Stimulated activated CD8-positive, alpha-beta memory T cell treated with anti-CD3 and anti-CD28 coated beads, Interleukin-12 subunit alpha, Interleukin-12 subunit beta, amount 100 ng/mL, for 24 hours (primary cell): ENCODE data around the gene ACSL6.

ENCODE experiments used
- DNase-seq: peaks from one replicate; pipeline ENCODE4 v3.0.0-alpha.2; 2020; ENCODE audit errors: extremely low read depth

ACSL6 gene

GRCh38 chr5:131999441-132000240, 11.8 kb downstream of the ACSL6 start:
- DNase-seq = no peak

- DNase-seq = no peak
Observed at GRCh38 chr5:131999041-131999440, 12.4 kb downstream of the ACSL6 start.

DNA sequence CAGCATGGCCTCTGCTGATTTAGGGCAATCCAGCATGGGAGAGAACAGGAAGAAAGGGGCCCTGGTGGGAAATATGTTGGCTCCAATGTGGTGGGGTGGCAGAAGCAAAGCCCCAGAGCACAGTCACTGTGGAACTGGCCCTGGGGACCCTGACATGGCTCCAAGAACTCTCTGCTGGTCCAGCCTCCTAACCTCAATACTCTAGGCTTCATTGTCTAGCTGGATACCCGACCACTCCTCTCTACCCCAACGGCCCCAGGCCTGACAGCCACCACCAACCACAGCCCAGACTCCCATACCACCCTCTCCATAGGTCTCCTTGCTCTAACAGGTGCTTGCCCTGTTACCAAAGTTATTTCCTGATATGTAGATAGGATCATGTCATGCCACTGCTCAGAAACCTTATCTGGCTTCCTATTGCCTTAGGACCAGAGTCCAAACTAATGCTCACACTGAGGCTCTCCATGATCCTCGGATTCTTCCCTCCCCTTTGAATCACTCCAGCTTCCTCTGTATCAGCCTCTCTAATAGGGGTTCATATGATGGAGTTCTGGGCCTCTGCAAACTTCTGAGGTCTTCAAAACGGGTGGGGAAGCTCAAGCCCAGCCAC, 12.9 kb downstream of the ACSL6 start:
- no peak for DNase-seq

DNA sequence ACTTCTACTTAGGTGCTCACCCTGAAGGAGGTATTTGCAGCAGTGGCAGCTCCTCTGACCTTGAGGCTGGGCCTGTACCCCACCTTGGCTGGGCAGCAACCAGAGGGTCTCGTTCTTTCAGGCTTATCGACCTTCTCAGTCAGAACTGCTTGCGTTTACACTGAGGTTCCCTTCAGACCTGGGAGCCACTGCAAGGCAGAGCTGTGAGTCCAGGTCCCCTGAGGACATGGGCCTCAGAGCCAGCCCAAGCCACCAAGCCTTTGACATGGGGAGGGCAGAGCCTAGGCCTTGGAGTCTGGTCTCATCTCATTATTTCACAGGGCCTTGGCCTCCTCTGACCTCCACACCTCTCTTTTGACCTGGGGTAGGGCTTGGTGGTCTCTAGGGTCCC, 13.7 kb downstream of the ACSL6 start:
- no peak for DNase-seq

DNA sequence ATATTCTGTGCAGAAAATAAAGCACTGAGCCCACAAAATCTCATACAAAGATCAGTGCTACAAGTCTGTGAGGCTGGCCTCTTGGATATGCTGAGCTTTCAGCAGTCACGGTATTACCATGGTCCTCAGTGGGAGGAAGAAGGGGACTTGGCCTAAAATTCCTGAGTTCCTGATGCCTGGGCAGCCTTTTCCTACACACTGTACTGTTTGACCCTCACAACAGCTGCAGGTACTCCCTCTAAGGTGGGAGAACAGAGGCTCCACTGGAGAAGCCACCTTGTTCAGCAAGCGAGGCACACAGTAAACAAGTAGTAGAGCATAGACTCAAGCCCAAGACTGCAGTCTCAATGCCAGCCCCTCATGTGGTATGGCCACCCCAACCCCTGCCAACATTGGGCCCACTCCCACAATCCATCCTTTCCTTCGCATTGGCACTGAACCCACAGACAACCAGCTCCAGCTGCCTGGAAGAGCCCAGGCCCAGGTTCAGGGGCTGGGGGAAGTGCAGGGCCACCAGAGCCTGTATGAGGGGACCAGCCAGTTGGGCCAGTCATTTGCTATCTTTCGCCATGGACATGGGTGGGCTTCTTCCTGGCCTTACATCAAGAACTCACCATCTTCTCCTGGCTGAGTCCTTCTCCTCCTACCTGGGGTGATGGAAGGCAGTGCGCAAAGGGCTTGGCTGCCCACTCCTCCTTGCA, 14.3 kb downstream of the ACSL6 start:
- DNase-seq = no peak

DNA sequence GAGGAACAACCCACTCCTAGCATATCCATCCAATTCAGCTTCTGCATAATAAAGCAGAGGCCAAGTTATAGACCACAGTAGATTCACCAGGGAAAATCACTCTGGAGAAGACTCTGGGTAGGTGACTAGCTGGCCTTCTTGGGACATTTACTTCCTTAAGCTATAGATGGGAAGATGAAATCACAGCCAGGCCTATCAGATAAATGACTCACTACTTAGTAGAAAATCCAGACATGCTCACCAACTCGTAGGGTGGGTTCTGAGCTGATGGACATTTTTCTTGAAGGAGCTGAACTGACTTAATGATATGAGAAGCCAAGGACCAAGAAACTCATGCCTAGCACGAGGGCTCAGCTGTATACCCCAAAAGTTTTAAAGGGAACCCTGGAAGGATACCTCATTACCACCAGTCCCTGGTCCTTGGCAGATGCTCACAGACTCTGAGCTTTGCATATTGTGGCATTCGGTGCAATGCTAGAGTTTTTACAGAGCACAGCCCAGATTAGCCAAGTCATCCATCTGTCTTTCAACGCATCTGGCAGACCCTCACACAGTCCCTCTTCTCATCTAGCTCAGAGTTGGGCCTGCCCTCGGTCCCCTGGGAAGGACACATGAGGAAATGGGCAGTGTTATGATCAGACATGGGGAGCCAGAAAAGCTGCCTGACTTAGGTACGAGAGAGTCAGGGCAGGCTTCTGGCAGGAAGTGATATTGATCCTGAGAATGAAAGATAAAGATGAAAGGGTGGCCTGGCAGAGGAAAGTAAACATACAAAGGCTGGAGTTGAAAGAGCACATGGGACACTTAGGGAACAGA, 15.0 kb downstream of the ACSL6 start:
- DNase-seq = no peak

DNA sequence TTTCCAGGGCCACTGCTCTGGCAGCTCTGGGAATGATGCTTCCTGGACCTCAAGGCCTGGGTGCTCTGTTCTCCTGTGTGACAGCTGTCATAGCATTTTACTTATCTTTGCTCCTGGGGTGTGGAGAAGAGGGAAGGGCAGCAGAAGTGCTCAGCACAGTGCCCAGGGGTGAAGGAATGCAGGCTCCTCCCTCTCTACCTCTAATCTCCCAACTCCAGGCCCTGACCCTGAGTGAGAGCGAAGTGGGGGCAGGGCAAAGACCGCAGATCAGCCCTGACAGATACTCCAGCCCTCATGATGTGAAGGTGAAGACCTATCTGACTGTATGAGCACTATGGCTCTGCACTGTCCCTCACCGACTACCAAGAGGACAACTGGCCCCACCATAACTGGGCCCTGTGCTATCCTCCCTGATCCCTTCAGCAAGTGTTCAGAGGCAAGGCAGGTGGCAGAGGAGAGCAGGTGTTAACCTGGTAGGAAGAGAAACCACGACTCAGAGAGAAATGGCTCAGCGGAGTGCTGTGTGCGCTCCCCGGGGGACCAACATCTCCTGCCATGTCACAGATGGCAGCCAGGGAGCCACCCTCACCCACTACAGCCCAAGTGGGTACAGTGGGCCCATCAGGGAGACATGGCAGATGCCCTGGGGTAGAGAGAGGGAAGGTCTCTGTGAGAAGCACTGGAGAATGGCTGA, 16.8 kb downstream of the ACSL6 start:
- no peak for DNase-seq

DNA sequence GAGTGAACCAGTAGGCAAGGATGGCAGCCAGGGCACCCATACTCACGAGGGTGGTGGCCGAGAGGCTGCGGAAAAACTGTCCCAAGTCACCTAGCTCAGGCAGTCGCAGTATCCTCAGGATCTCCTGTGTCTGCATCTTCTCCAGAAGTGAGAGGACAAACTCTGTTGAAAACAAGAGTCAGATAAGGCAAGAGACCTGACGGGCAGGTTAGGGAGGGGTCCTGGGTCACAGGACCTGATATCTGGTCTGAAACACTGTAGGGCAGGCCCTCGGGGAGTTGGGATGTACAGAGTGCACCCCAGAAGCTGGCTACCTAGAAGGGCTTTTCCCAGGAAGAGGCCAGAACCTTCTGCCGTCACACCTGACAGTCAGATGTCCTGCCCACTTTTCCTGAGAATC, 17.4 kb downstream of the ACSL6 start:
- DNase-seq = no peak

GRCh38 chr5:131993676-131994075, 17.8 kb downstream of the ACSL6 start:
- no peak for DNase-seq

GRCh38 chr5:131992370-131992769, 19.1 kb downstream of the ACSL6 start:
- no peak for DNase-seq

GRCh38 chr5:131991593-131992324, 19.7 kb downstream of the ACSL6 start:
- no peak for DNase-seq

GRCh38 chr5:131990716-131991115, 20.7 kb downstream of the ACSL6 start:
- DNase-seq = no peak

GRCh38 chr5:131988601-131989000, 22.9 kb downstream of the ACSL6 start:
- no peak for DNase-seq

DNA sequence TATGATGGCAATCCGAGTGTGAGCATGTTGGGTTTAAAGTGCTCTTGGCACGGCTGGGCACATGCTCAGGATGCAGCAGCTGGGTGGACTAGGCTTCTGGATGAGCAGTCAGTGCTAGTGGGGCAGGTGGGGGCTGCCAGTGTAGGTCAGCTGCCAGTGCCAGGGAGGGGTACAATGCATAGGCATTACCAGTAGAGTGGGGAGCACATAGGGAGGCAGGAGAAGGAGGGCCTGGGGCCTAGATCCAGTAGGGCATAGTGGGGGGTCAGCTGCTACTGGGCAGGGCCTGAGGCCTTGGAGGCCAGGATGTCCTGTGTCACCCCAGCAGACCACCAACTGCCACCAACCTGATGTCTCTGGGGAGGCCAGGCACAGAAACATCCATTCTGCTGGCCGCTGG, 24.2 kb downstream of the ACSL6 start:
- no peak for DNase-seq

GRCh38 chr5:131986161-131986912, 25.1 kb downstream of the ACSL6 start:
- no peak for DNase-seq

- no peak for DNase-seq
Observed at GRCh38 chr5:131984956-131985665, 26.3 kb downstream of the ACSL6 start.

DNA sequence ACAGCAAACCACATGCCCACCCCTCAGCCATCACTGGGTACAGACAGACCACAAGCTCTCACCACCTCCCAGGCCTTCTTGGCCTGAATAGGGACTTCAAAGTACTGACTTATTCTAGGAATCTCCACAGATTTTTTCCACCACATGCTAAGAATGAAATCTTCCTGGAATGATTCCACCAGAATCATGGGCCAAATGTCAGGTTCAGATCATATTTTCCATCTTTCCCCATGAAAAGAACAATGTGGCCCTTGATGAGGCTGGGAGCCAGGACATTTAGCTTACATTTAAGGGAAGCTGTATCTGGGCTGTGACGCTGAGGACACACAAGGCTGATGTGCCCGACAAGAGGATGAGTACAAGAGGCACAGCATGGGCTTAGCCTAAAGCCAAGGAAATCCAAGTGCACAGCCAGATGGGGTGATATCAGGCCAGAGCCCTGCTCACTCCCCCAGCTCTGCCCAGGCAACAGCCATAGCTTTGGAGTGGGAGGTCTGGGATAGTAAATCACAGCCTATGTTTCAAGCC, 28.1 kb downstream of the ACSL6 start:
- DNase-seq = no peak

GRCh38 chr5:131981516-131981915, 29.9 kb downstream of the ACSL6 start:
- DNase-seq = no peak

- DNase-seq = no peak
Observed at GRCh38 chr5:131980696-131981095, 30.8 kb downstream of the ACSL6 start.
